ENCODE measurements around the gene EMX2.
"Not testable (repeated sequence)": the region's sequence is repeated elsewhere in the genome, so short reads cannot be mapped to it uniquely, and the experiment has no call there.

The EMX2 gene

DNA sequence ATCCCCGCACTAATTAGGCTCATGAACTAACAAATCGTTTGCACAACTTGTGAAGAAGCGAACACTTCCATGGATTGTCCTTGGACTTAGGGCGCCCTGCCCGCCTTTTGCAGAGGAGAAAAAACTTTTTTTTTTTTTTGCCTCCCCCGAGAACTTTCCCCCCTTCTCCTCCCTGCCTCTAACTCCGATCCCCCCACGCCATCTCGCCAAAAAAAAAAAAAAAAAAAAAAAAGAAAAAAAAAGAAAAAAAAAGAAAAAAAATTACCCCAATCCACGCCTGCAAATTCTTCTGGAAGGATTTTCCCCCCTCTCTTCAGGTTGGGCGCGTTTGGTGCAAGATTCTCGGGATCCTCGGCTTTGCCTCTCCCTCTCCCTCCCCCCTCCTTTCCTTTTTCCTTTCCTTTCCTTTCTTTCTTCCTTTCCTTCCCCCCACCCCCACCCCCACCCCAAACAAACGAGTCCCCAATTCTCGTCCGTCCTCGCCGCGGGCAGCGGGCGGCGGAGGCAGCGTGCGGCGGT is at the start of gene EMX2:
TSS of gene EMX2 (plus strand) at position 41 of the 519 bp plus-strand sequence. CDS start 522 bp downstream, outside the sequence.
- no peak for DNase-seq (ENCODE audit: low read depth)

GRCh38 chr10:117496031-117496430 is 46.5 kb upstream of the EMX2 start:
- DNase-seq (ENCODE audit: low read depth): no peak

- peak; percentile 86 for DNase-seq (ENCODE audit: low read depth)
Observed at GRCh38 chr10:117496616-117497028, 45.9 kb upstream of the EMX2 start.

- no peak for DNase-seq (ENCODE audit: low read depth)
Observed at GRCh38 chr10:117497736-117498135, 44.8 kb upstream of the EMX2 start.

- no peak for DNase-seq (ENCODE audit: low read depth)
Observed at GRCh38 chr10:117499248-117500105, 43.1 kb upstream of the EMX2 start.

GRCh38 chr10:117500456-117500855 is 42.1 kb upstream of the EMX2 start:
- no peak for DNase-seq (ENCODE audit: low read depth)

GRCh38 chr10:117501460-117502035 is 41.0 kb upstream of the EMX2 start:
- DNase-seq (ENCODE audit: low read depth): no peak

- DNase-seq (ENCODE audit: low read depth): no peak
Observed at GRCh38 chr10:117502421-117503243, 39.9 kb upstream of the EMX2 start.

DNA sequence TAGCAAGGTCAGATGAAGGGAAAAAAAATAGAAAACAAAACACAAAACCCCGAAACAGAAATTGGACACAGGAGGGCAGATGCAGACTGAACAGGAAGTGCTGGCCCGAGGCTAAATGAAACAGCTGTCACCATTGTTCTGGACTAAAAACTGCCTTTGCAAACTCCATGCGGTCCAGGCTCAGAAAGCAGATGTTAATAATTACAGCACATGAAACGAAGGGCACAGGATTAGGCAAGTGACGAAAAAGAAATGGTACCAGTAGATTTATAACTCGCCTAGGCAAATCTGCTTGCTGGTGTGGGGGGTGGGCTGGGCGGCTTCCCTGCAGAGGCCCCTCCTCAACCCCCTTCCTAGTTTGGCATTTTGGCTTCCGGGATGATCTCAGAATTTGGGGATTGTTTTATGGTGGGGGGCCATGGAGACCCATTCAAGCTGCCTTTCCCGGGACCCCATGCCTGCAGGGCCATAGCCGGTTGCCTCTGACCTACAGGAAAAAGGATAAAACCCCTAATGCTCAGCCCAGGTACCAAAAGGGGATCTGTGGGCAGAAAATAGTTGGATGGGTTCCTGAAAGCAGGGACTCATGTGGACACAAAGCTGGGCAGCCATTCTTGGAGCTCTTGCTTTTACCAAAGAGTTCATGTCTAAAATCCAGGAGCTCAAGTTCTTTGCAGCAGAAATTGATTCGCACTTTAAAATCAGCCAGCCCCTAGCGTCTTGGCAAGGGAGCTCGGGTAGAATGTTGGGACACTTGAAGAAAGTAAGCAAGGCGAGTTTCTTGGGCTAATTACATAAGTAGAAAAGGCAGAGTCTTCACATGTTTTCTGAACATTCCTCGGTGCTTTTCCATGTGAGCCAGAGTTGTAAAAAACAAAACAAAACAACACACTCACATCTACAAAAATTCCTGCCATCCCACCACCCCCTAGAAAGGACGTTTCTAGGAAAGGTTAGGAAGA is 39.0 kb upstream of the EMX2 start:
- no peak for DNase-seq (ENCODE audit: low read depth)

GRCh38 chr10:117504562-117504961 is 38.0 kb upstream of the EMX2 start:
- no peak for DNase-seq (ENCODE audit: low read depth)

- DNase-seq (ENCODE audit: low read depth): not testable (repeated sequence)
Observed at GRCh38 chr10:117507081-117507480, 35.5 kb upstream of the EMX2 start.

GRCh38 chr10:117509573-117509972 is 33.0 kb upstream of the EMX2 start:
- DNase-seq (ENCODE audit: low read depth): no peak

DNA sequence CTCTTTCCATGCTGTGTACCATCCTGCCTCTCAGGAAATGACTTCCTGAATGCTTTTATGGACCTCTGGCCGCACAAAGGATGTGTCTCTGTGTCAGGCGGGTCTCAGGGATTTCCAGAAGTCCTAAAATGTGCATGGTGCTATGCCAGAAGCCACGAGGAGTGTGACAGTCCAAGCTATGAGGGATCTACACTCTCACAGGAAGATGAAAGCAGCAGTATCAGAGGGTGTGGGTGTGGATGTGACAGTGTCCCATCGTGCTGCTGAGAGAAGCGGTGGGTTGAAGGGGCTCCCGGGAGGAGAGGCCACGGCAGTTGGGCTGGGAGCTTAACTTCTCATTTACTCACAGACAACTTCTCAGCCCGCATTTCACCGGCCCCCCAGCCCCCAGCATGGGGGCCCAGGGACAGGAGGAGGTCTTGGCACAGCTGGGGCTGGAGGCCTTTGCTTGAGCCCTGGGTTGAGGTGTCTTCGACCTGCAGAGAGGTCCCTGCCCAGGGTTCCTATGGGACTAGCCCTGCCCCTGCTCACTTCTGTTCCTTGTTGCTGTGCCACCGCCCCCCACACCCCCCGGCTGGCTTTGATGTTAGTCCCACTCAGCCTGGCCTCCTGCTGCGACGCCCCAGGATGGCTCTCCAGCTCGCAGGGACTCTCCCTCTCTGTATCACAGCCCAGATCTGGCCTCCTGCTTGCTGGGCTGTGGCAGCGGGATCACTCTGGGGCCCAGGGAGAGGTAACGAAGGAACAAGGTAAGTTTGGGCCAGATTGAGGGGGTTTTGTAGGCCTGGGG is 30.8 kb upstream of the EMX2 start:
- DNase-seq (ENCODE audit: low read depth): no peak

- no peak for DNase-seq (ENCODE audit: low read depth)
Observed at GRCh38 chr10:117514971-117515370, 27.6 kb upstream of the EMX2 start.

DNA sequence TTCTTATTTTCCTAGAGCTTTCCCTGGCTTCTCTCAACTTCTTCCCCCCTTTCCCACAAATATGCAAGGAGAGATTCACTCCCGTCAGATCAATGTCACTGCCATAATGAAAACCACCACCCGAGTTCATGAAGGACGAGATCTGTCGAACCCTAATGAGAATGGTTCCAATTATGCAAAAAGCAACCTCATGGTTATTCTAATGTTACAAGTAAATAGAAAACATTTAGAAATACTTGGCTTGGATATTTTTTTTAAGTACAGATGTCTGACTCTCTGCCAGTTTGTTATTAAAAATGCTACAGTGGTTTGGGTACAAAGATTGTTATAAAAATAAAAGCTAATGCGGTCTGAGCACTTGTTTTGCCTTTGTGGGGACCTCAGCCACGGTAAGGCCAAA is 25.9 kb upstream of the EMX2 start:
- no peak for DNase-seq (ENCODE audit: low read depth)

DNA sequence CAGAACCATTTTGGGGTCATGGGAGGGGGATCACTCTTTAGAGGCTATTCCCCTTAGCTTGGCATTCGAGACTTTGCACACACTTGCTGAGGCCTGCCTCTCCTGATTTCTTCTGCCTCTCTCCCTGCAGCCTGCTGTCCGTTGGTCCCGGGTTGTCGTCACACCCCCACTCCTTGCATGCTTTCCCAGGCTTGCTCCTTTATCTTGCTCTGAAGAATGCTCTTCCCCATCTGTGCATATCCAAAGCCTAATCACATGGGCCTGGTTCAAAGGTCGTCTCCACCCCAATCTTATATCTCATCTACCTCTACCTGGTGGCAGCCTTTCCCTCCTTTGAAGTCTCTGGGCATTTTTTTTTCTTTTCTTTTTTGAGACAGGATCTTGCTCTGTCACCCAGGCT is 24.3 kb upstream of the EMX2 start:
- DNase-seq (ENCODE audit: low read depth): no peak

DNA sequence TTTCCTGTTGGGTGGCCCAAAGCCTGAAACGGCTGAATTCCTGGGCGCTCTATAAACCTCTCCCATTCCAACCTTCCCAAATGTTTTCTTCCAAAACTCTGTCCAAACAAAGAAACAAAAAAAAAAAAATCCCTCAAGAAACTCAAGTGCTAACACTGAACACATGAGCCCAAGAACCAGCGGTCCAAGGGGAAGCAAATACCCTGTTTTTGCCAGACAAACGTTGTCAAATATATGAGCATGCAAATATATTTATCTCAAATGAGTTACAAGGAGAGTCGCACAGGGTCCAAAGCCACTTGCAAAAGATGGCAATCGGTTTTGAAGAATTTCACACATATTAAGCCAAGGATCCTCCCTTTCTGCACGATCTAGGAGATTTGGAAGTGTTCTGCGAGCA is 23.3 kb upstream of the EMX2 start:
- no peak for DNase-seq (ENCODE audit: low read depth)

GRCh38 chr10:117519879-117520278 is 22.7 kb upstream of the EMX2 start:
- no peak for DNase-seq (ENCODE audit: low read depth)

DNA sequence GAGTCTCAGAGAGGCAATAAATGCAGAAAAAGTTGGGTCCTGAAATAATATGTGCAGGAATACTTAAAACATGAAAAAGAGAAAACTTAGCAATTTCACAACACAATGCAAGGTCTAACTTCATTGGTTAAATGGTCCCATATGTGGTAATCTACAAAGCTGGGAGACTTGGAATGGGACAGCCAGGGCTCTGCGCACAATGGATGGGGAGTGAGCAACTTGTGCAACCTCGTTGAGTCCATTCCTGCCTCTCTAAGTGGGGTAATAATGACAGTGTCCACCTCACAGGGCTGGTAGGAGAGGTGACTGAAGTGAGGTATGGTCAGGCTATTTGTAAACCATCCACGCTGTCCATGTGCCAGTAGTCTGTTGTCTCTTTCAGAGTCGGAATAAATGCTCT is 11.8 kb upstream of the EMX2 start:
- no peak for DNase-seq (ENCODE audit: low read depth)

- no peak for DNase-seq (ENCODE audit: low read depth)
Observed at GRCh38 chr10:117531371-117532002, 11.1 kb upstream of the EMX2 start.
